H1 (cell line): Measurements from ENCODE around the gene TFPT. TPM values are rescaled to one million over a fixed set of nuclear protein-coding genes. Genes with fewer than 3 reads are reported as not detected.

ENCODE experiments used
- CTCF ChIA-PET: fragments of 300-600 bp; sonication (Branson Sonifier 250); formaldehyde crosslinking; loops from one replicate; lab custom pipeline; 2021; ENCODE audit not compliant: partially characterized antibody; lab: Charles Lee
- POLR2A ChIA-PET: fragments of 300-600 bp; sonication (Branson Sonifier 250); formaldehyde crosslinking; loops from one replicate; lab custom pipeline; 2021; ENCODE audit warnings: inconsistent platforms; ENCODE audit not compliant: partially characterized antibody; lab: Charles Lee
- DNase-seq, 2 experiments: peaks; one replicate each; pipeline versions ENCODE4 v3.0.0 to v3.0.0-alpha.2; 2010 to 2022; ENCODE audit warnings: low spot score in 2 of 2, low read depth in 1 of 2, mixed read lengths in 1 of 2
- FAIRE-seq: peaks from 2 replicates; lab custom pipeline; 2011; peaks lifted over from hg19 to GRCh38; lab: Jason Lieb, UNC
- H2AFZ ChIP-seq: 2 replicates; pipeline ENCODE4 v1.8.1; 2012; ENCODE audit warnings: low read length, inconsistent platforms
- H2AK5ac ChIP-seq: 2 replicates; pipeline ENCODE4 v1.6.1; 2013; ENCODE audit warnings: low read depth, low read length
- H2BK120ac ChIP-seq: replicated peaks from 2 replicates; pipeline ENCODE3; 2013; ENCODE audit warnings: low read depth, low read length, inconsistent platforms
- H2BK12ac ChIP-seq: 2 replicates; pipeline ENCODE4 v1.6.1; 2013; ENCODE audit warnings: low read depth, low read length
- H2BK15ac ChIP-seq: 2 replicates; pipeline ENCODE4 v1.6.1; 2013; ENCODE audit warnings: low read length
- H2BK20ac ChIP-seq: 2 replicates; pipeline ENCODE4 v1.6.1; 2013; ENCODE audit warnings: low read length
- H2BK5ac ChIP-seq: 2 replicates; pipeline ENCODE4 v1.6.1; 2013; ENCODE audit warnings: low read depth, low read length
- H3K14ac ChIP-seq: 2 replicates; pipeline ENCODE4 v1.6.1; 2013; ENCODE audit warnings: inconsistent platforms; ENCODE audit not compliant: insufficient read length
- H3K18ac ChIP-seq: 2 replicates; pipeline ENCODE4 v1.6.1; 2013; ENCODE audit warnings: low read length; ENCODE audit errors: extremely low read depth
- H3K23ac ChIP-seq: 2 replicates; pipeline ENCODE4 v1.6.1; 2013; ENCODE audit warnings: inconsistent platforms; ENCODE audit not compliant: insufficient read length
- H3K23me2 ChIP-seq: 2 replicates; pipeline ENCODE4 v1.6.1; 2013; ENCODE audit warnings: low read depth, low read length
- H3K27ac ChIP-seq: 2 replicates; pipeline ENCODE4 v1.6.1; 2011; ENCODE audit warnings: low read depth, low read length, inconsistent platforms
- H3K27me3 ChIP-seq, 4 experiments: replicated peaks in 1 of 4; 1 replicate in 1 of 4; 2 replicates in 3 of 4; pipeline versions ENCODE4 v1.6.1 to v1.8.1; 2011 to 2013; ENCODE audit warnings: low read length in 3 of 4, mild to moderate bottlenecking in 3 of 4, inconsistent platforms in 2 of 4, mixed read lengths in 2 of 4, moderate library complexity in 1 of 4; ENCODE audit not compliant: control insufficient read depth in 3 of 4, insufficient read depth in 3 of 4; ENCODE audit errors: extremely low read depth in 1 of 4
- H3K36me3 ChIP-seq, 4 experiments: 2 replicates each; pipeline versions ENCODE4 v1.6.1 to v1.8.1; 2011 to 2013; ENCODE audit warnings: mild to moderate bottlenecking in 4 of 4, low read length in 3 of 4, moderate library complexity in 2 of 4, control low read depth in 1 of 4, inconsistent platforms in 1 of 4; ENCODE audit not compliant: insufficient read depth in 4 of 4, control insufficient read depth in 2 of 4
- H3K4ac ChIP-seq: replicated peaks from 2 replicates; pipeline ENCODE3; 2013; ENCODE audit warnings: low read length, low read depth, mixed read lengths, inconsistent platforms; ENCODE audit not compliant: insufficient read length
- H3K4me1 ChIP-seq, 4 experiments: replicated peaks in 1 of 4; 1 replicate in 1 of 4; 2 replicates in 3 of 4; pipeline versions ENCODE4 v1.6.1 to v1.8.1; 2011 to 2013; ENCODE audit warnings: low read length in 3 of 4, inconsistent platforms in 2 of 4, mixed read lengths in 1 of 4; ENCODE audit not compliant: insufficient read depth in 4 of 4, control insufficient read depth in 3 of 4
- H3K4me2 ChIP-seq, 2 experiments: 2 replicates each; pipeline versions ENCODE4 v1.6.1 to v1.8.1; 2011 to 2013; ENCODE audit warnings: low read depth in 2 of 2, low read length in 2 of 2, control low read depth in 1 of 2, inconsistent platforms in 1 of 2, mild to moderate bottlenecking in 1 of 2; ENCODE audit not compliant: insufficient read depth in 1 of 2
- H3K4me3 ChIP-seq, 4 experiments: fragments of 200-600, 300-600 bp in 1 of 4; sonication (generic), shearing (Covaris generic), sonication (Bioruptor Twin) in 1 of 4; 2 replicates each; pipeline versions ENCODE4 v1.5.1 to v1.8.1; 2011 to 2016; ENCODE audit warnings: low read length in 4 of 4, low read depth in 3 of 4, control low read depth in 2 of 4, inconsistent platforms in 2 of 4, mild to moderate bottlenecking in 2 of 4, mixed read lengths in 1 of 4, moderate library complexity in 1 of 4; ENCODE audit not compliant: insufficient read depth in 2 of 4; ENCODE audit errors: extremely low read depth in 1 of 4
- H3K56ac ChIP-seq: replicated peaks from 2 replicates; pipeline ENCODE3; 2013; ENCODE audit warnings: low read depth, mild to moderate bottlenecking, mixed read lengths, low read length, inconsistent platforms; ENCODE audit not compliant: insufficient read length
- H3K79me1 ChIP-seq: 2 replicates; pipeline ENCODE4 v1.6.1; 2013; ENCODE audit warnings: low read depth, low read length, control low read depth
- H3K79me2 ChIP-seq, 2 experiments: 2 replicates each; pipeline versions ENCODE4 v1.6.1 to v1.8.1; 2012 to 2013; ENCODE audit warnings: low read length in 2 of 2, mild to moderate bottlenecking in 2 of 2, inconsistent platforms in 1 of 2; ENCODE audit not compliant: insufficient read depth in 2 of 2, control insufficient read depth in 1 of 2
- H3K9ac ChIP-seq, 4 experiments: replicated peaks in 1 of 4; 1 replicate in 1 of 4; 2 replicates in 3 of 4; pipeline versions ENCODE4 v1.6.1 to v1.8.1; 2011 to 2013; ENCODE audit warnings: low read depth in 3 of 4, low read length in 3 of 4, control low read depth in 2 of 4, mild to moderate bottlenecking in 2 of 4, moderate library complexity in 2 of 4, inconsistent platforms in 1 of 4; ENCODE audit errors: extremely low read depth in 1 of 4
- H3K9me3 ChIP-seq, 2 experiments: 2 replicates each; pipeline versions ENCODE4 v1.6.1 to v1.8.1; 2012 to 2013; ENCODE audit warnings: mild to moderate bottlenecking in 2 of 2, moderate library complexity in 2 of 2, control low read depth in 1 of 2, inconsistent platforms in 1 of 2, low read depth in 1 of 2, low read length in 1 of 2, mixed read lengths in 1 of 2; ENCODE audit not compliant: insufficient read depth in 2 of 2
- H4K20me1 ChIP-seq, 2 experiments: replicated peaks in 1 of 2; 2 replicates each; pipeline versions ENCODE3 to v1.8.1; 2011 to 2013; ENCODE audit warnings: inconsistent platforms in 2 of 2, low read length in 2 of 2, mild to moderate bottlenecking in 1 of 2; ENCODE audit not compliant: insufficient read depth in 2 of 2, control insufficient read depth in 1 of 2
- H4K5ac ChIP-seq: 2 replicates; pipeline ENCODE4 v1.6.1; 2013; ENCODE audit warnings: low read length, low read depth, mixed read lengths, inconsistent platforms; ENCODE audit not compliant: insufficient read length
- H4K8ac ChIP-seq: 2 replicates; pipeline ENCODE4 v1.8.0; 2013; ENCODE audit warnings: mild to moderate bottlenecking, moderate library complexity, low read length, inconsistent platforms; ENCODE audit not compliant: insufficient read depth; ENCODE audit errors: extremely low read depth
- H4K91ac ChIP-seq: replicated peaks from 2 replicates; pipeline ENCODE3; 2013; ENCODE audit warnings: low read length, mixed read lengths, inconsistent platforms; ENCODE audit not compliant: insufficient read length
- ATF2 ChIP-seq: IDR thresholded peaks from 2 replicates; pipeline ENCODE4 v1.6.1; 2012; ENCODE audit warnings: low read length, inconsistent platforms
- BRCA1 ChIP-seq: IDR thresholded peaks from 2 replicates; pipeline ENCODE4 v1.6.1; 2012; ENCODE audit warnings: low read depth, low read length, improper control_type of control experiment
- CTBP2 ChIP-seq: IDR thresholded peaks from 2 replicates; pipeline ENCODE4 v1.7.0; 2011; ENCODE audit warnings: borderline replicate concordance, mild to moderate bottlenecking, moderate library complexity, mixed read lengths, low read length; ENCODE audit not compliant: insufficient read depth, insufficient read length
- NRF1 ChIP-seq: IDR thresholded peaks from 2 replicates; pipeline ENCODE4 v1.6.1; 2011; ENCODE audit warnings: mild to moderate bottlenecking, low read depth, low read length, improper control_type of control experiment
- POLR2A ChIP-seq, 2 experiments: IDR thresholded peaks; 1 replicate in 1 of 2; 2 replicates in 1 of 2; pipeline ENCODE4 v1.6.1; 2011; ENCODE audit warnings: low read depth in 2 of 2, low read length in 2 of 2, mild to moderate bottlenecking in 2 of 2; ENCODE audit errors: control extremely low read depth in 1 of 2
- POLR2AphosphoS5 ChIP-seq: IDR thresholded peaks from 2 replicates; pipeline ENCODE4 v1.6.1; 2011; ENCODE audit warnings: low read depth, low read length
- RNF2 ChIP-seq: fragments of 200-900, 300-1000 bp; sonication (generic); IDR thresholded peaks from 2 replicates; pipeline ENCODE4 v1.7.1; 2016; ENCODE audit warnings: borderline replicate concordance, low read depth, mild to moderate bottlenecking, antibody characterized with exemption, low read length; ENCODE audit not compliant: poor library complexity, severe bottlenecking; ENCODE audit errors: missing control alignments
- TBP ChIP-seq: IDR thresholded peaks from 2 replicates; pipeline ENCODE4 v1.6.1; 2011; ENCODE audit warnings: low read depth, low read length, improper control_type of control experiment
- ZNF274 ChIP-seq: IDR thresholded peaks from 2 replicates; pipeline ENCODE4 v1.7.0; 2012; ENCODE audit warnings: low read length, borderline replicate concordance; ENCODE audit errors: extremely low read depth
- WGBS, 2 experiments: shearing (Covaris generic) in 1 of 2; methylation state at CpG; one replicate each; pipeline versions ENCODE4 v1.1.6 to v1.1.7; 2013 to 2015; ENCODE audit warnings: low lambda C conversion rate in 2 of 2, mixed read lengths in 2 of 2, inconsistent platforms in 1 of 2, low coverage in 1 of 2, missing lambda C conversion rate in 1 of 2; ENCODE audit not compliant: insufficient replicate concordance in 2 of 2, insufficient coverage in 1 of 2, insufficient read length in 1 of 2; ENCODE audit errors: extremely low coverage in 1 of 2, missing lambda C conversion rate in 1 of 2; 5-methylcytosine and 5-hydroxymethylcytosine counted together
- polyA plus RNA-seq, 7 experiments: library from polyadenylated mRNA; depleted of rRNA in 3 of 7; stranded (reverse) in 5 of 7; unstranded in 2 of 7; fragments of >200 nt in 5 of 7; fragments of 200-250 nt in 2 of 7; gene quantifications; 1 replicate in 5 of 7; 2 replicates in 1 of 7; 4 replicates in 1 of 7; pipeline versions ENCODE4 v1.2.1 to v1.2.3, GENCODE V29; 2011 to 2013; ENCODE audit warnings: missing spikeins in 2 of 7, mixed read lengths in 2 of 7
- total RNA-seq: library from RNA; stranded (reverse); fragmentation: NEBNext Ultra II Directional; extraction: Animal tissue kit (Norgen Biotek cat#: 25700); gene quantifications from 2 replicates; pipeline ENCODE4 v1.2.1, GENCODE V29; 2021

The TFPT gene
- total and polyA plus RNA-seq, 2 of the 8 experiments (the other 6 are each of a cell fraction or from before 2014, with no cell fraction given), result 10.4 to 17.7 TPM

GRCh38 chr19:54136864-54137698 is 21.6 kb upstream of the TFPT start:
- H3K23ac ChIP-seq, result no peak overlapping the region
- POLR2A ChIA-PET, result interaction anchor here (0.5 to 15.7 kb wide), 20 partner anchors 8 to 993 kb away, joined by 3 to 348 read pairs (median 5); partner anchors contain the start of genes LENG1, MBOAT7, MYADM and PRPF31
- TF ChIP-seq ATF2, result no peak
- no peak for TF ChIP-seq BRCA1
- no peak for TF ChIP-seq RNF2
- TF ChIP-seq CTBP2, result no peak
- TF ChIP-seq NRF1, result no peak
- TF ChIP-seq TBP, result peak; percentile 64
- no peak for TF ChIP-seq ZNF274
- TF ChIP-seq POLR2AphosphoS5, result peak; percentile 90
- peak in 1 of 2 experiments; percentile 82; a peak in 2 of 3 replicates for TF ChIP-seq POLR2A (IDR thresholded peaks at IDR 0.05; ENCODE audit: control extremely low read depth in 1 of 2, low read depth in 2 of 2, low read length in 2 of 2)

More at GRCh38 chr19:54136864-54137698, 21.6 kb upstream of the TFPT start:
- Histone ChIP-seq H2BK12ac (no peak overlapping the region), H3K56ac (no peak overlapping the region), H2AFZ (peak overlapping the region; percentile 53), H3K23me2 (peaks cover 17% of the 10 kb centered on the region), H3K18ac (no peak overlapping the region), H3K4me2 (peak overlapping the region; percentile 85 to 99), H3K27me3 (no peaks in the 10 kb centered on the region), H2BK15ac (no peak overlapping the region), H4K5ac (no peak overlapping the region), H3K79me2 (peaks cover 27 to 42% of the 10 kb centered on the region in 2 experiments), H2AK5ac (no peak overlapping the region), H3K9me3 (peaks cover 3 to 10% of the 10 kb centered on the region in 2 experiments; a peak in 3 of 4 replicates), H2BK120ac (no peak overlapping the region), H3K4ac (no peak overlapping the region), H4K20me1 (peaks cover 21 to 32% of the 10 kb centered on the region in 2 experiments), H3K14ac (no peak overlapping the region), H2BK5ac (0 out of 2 replicates have a peak overlapping the region, but pooled peaks have one; percentile 61), H4K8ac (no peak overlapping the region), H3K36me3 (peaks cover 0 to 6% (median 5%) of the 10 kb centered on the region in 4 experiments; a peak in 3 of 8 replicates), H3K79me1 (peaks cover 16% of the 10 kb centered on the region), H2BK20ac (no peak overlapping the region), H3K4me3 (peak overlapping the region; percentile 68 to 84 (median 84)), H3K4me1 (peaks cover 0 to 26% (median 7%) of the 10 kb centered on the region in 4 experiments; a peak in 5 of 7 replicates), H4K91ac (no peak overlapping the region), H3K27ac (peak overlapping the region; percentile 90; the same call in 1 of the 2 replicates), H3K9ac (peak overlapping the region; percentile 62 to 93 (median 86))
- CTCF ChIA-PET, result interaction anchor here (0.6 to 2.8 kb wide), 6 partner anchors 18 to 317 kb away, joined by 3 to 8 read pairs (median 3); no protein-coding TSS in a partner anchor
- WGBS, 2 experiments, result 1% methylated on average over 42 of the region's 46 CpGs; no CpG with 5 or more reads in 1 of the 2 experiments
- FAIRE-seq (peak; percentile 96), DNase-seq (peak; percentile 95 to 100)
